DOHH2 (cell line): ENCODE data around the gene ANTXR2.

ENCODE experiments used
- EZH2phosphoT487 ChIP-seq: fragments of 200-600 bp; sonication (generic); IDR thresholded peaks from 2 replicates; pipeline ENCODE4 v1.6.1; 2017; ENCODE audit warnings: borderline replicate concordance, mild to moderate bottlenecking, antibody characterized with exemption, low read length, moderate library complexity, mixed read lengths
- TF ChIP-seq, protein P1 (sequence below): fragments of 200-600 bp; sonication (generic); IDR thresholded peaks from one replicate; pipeline ENCODE4 v1.5.1; 2014; ENCODE audit warnings: antibody characterized with exemption, mild to moderate bottlenecking, low read depth, low read length; ENCODE audit not compliant: poor library complexity, severe bottlenecking

DNA sequence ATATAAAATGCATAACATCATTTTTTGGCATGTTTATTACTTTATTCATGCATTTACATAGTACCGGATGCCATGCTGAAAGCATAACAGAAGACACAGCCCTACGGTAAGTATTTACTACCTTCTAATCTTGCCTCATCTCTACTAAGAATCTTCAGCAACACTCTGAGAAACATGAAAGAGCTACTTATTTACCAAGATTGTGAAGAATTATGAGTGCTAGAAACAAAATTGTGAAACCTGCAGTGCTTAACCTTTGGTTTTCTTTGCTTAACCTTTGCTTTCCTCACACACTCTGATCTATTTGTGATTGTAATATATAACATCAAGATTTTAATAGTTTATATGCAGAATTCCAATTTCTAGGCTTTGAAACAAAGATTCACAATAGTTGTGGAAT, 7.4 kb downstream of the ANTXR2 start:
- TF ChIP-seq, protein P1, sequence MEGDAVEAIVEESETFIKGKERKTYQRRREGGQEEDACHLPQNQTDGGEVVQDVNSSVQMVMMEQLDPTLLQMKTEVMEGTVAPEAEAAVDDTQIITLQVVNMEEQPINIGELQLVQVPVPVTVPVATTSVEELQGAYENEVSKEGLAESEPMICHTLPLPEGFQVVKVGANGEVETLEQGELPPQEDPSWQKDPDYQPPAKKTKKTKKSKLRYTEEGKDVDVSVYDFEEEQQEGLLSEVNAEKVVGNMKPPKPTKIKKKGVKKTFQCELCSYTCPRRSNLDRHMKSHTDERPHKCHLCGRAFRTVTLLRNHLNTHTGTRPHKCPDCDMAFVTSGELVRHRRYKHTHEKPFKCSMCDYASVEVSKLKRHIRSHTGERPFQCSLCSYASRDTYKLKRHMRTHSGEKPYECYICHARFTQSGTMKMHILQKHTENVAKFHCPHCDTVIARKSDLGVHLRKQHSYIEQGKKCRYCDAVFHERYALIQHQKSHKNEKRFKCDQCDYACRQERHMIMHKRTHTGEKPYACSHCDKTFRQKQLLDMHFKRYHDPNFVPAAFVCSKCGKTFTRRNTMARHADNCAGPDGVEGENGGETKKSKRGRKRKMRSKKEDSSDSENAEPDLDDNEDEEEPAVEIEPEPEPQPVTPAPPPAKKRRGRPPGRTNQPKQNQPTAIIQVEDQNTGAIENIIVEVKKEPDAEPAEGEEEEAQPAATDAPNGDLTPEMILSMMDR: no peak
- TF ChIP-seq EZH2phosphoT487: no peak
